Nephron (organoid): ENCODE measurements around the gene MAP4K4.

Experiments used
- H3K27ac Mint-ChIP-seq, 3 experiments: 2 replicates each; pipeline ENCODE4 v1.8.0; 2020; ENCODE audit warnings: mixed read lengths in 3 of 3, mild to moderate bottlenecking in 2 of 3, moderate library complexity in 1 of 3
- H3K27me3 Mint-ChIP-seq: 2 replicates; pipeline ENCODE4 v1.8.0; 2021; ENCODE audit warnings: low read depth, mild to moderate bottlenecking, moderate library complexity, mixed read lengths
- H3K36me3 Mint-ChIP-seq: 2 replicates; pipeline ENCODE4 v1.8.0; 2020; ENCODE audit warnings: low read depth, mixed read lengths
- H3K4me1 Mint-ChIP-seq: 2 replicates; pipeline ENCODE4 v1.8.0; 2020; ENCODE audit warnings: mixed read lengths
- H3K4me3 Mint-ChIP-seq, 3 experiments: 2 replicates each; pipeline ENCODE4 v1.8.0; 2020; ENCODE audit warnings: mild to moderate bottlenecking in 3 of 3, mixed read lengths in 3 of 3, moderate library complexity in 2 of 3
- H3K9me3 Mint-ChIP-seq: 2 replicates; pipeline ENCODE4 v1.8.0; 2020; ENCODE audit warnings: mixed read lengths
- TF ChIP-seq, protein P1 (sequence below), 3 experiments: fragments of 200-600 bp; sonication (generic); IDR thresholded peaks; one replicate each; pipeline ENCODE4 v1.5.0; 2021; ENCODE audit warnings: antibody characterized with exemption in 3 of 3; ENCODE audit not compliant: unreplicated experiment in 3 of 3

MAP4K4 gene

DNA sequence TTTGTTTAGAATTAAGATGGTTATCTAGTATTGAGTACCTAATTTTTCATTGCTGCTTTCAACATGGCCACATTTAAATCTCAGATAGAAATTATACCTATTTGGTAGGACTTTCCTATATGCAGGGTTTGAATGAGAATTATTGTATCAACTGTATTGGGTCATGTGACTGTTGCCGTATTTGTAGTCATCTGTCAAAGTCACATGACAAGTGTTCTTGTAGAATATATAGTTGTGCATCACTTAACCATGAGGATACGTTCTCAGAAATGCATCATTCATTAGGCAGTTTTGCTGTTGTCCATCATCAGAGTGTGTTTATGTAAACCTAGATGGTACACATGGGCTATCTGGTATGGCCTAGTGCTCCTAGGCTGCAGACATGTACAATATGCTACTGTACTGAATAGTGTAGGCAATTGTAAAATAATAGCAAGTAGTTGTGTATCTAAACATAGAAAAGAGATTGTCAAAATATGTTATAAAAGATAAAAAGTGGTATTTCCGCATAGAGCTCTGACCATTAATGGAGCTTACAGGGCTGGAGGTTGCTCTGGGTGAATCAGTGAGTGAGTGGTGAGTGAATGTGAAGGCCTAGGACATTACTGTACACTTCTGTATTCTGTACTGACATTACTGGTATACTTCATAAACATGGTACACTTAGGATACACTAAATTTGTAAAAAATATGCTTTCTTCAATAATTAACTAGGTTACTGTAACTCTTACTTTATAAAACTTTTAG is 123.7 kb downstream of the MAP4K4 start:
- no peak overlapping the region for H3K4me3 Mint-ChIP-seq
- no peaks in the 10 kb centered on the region for H3K9me3 Mint-ChIP-seq
- H3K27ac Mint-ChIP-seq: no peak overlapping the region
- peaks cover 4% of the 10 kb centered on the region for H3K36me3 Mint-ChIP-seq
- peaks cover 59% of the 10 kb centered on the region for H3K4me1 Mint-ChIP-seq
- TF ChIP-seq, protein P1, sequence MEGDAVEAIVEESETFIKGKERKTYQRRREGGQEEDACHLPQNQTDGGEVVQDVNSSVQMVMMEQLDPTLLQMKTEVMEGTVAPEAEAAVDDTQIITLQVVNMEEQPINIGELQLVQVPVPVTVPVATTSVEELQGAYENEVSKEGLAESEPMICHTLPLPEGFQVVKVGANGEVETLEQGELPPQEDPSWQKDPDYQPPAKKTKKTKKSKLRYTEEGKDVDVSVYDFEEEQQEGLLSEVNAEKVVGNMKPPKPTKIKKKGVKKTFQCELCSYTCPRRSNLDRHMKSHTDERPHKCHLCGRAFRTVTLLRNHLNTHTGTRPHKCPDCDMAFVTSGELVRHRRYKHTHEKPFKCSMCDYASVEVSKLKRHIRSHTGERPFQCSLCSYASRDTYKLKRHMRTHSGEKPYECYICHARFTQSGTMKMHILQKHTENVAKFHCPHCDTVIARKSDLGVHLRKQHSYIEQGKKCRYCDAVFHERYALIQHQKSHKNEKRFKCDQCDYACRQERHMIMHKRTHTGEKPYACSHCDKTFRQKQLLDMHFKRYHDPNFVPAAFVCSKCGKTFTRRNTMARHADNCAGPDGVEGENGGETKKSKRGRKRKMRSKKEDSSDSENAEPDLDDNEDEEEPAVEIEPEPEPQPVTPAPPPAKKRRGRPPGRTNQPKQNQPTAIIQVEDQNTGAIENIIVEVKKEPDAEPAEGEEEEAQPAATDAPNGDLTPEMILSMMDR (IDR thresholded peaks at IDR 0.05; ENCODE audit: unreplicated experiment in 3 of 3): no peak
- H3K27me3 Mint-ChIP-seq: no peaks in the 10 kb centered on the region

DNA sequence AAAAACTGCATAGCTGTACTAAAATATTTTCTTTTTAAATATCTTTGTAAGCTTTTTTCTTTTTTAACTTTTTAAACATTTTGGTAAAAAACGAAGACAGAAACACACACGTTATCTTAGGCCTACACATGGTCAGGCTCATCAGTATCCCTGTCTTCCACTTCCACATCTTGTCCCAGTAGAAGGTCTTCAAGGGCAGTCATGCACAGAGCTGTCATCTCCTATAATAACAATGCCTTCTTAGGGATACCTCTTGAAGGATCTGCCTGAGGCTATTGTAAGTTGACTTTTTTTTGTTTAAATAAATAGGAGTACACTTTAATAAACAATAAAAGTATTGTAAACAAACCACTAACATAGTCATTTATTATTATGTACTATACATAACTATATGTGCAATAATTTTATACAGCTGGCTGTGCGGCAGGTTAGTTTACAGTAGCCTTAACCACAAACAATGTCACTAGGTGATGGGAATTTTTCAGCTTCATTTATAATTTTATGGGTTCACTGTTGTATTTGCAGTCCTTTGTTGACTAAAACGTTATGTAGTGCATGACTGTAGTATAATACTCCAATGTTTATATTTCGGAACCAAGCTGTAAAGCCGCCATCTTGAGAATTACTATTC is 124.4 kb downstream of the MAP4K4 start:
- H3K4me1 Mint-ChIP-seq: peaks cover 56% of the 10 kb centered on the region
- no peak overlapping the region for H3K4me3 Mint-ChIP-seq
- H3K36me3 Mint-ChIP-seq: peaks cover 8% of the 10 kb centered on the region
- H3K9me3 Mint-ChIP-seq: no peaks in the 10 kb centered on the region
- H3K27me3 Mint-ChIP-seq: no peaks in the 10 kb centered on the region
- no peak overlapping the region for H3K27ac Mint-ChIP-seq
- TF ChIP-seq, protein P1 (IDR thresholded peaks at IDR 0.05; ENCODE audit: unreplicated experiment in 3 of 3): no peak

DNA sequence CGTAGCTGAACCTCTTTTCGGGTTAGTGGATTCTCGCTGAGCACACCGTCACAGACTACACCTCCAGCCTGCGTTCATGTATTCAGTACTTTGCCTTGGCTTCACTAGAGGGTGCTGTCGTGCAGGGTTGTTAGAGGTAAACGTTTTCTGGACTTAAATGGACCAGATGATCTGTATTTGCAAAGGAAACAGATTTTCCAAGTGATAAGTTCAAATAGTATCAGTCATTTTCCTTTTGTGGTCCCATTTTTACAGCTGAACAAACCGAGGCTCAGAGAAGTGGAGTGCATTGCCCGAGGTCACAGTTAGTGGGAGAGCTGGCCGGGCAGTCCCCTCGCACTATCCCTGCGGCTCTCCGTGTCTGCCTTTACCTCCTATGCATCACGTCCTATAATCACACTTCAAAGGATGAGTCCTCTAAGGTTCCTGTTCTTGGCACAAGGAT is 125.9 kb downstream of the MAP4K4 start:
- no peaks in the 10 kb centered on the region for H3K27me3 Mint-ChIP-seq
- H3K9me3 Mint-ChIP-seq: no peaks in the 10 kb centered on the region
- H3K27ac Mint-ChIP-seq: no peak overlapping the region
- peaks cover 56% of the 10 kb centered on the region for H3K4me1 Mint-ChIP-seq
- no peak overlapping the region for H3K4me3 Mint-ChIP-seq
- peaks cover 15% of the 10 kb centered on the region for H3K36me3 Mint-ChIP-seq
- TF ChIP-seq, protein P1 (IDR thresholded peaks at IDR 0.05; ENCODE audit: unreplicated experiment in 3 of 3): peak; percentile 36 to 51 (median 46)

DNA sequence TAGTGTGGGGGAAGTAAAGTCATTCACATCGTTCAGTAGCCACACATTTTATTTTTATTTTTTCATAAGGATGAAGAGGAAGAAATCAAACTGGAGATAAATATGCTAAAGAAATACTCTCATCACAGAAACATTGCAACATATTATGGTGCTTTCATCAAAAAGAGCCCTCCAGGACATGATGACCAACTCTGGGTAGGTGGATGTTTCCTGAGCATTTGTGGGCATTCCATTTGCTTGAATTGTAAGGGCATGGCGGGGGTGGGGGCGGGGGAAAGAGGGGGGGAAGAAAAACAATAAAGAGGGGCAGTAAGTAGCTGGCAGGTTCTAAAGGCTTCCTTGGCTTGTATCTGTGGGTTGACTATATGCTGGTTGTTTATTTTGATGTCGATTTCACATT is 126.4 kb downstream of the MAP4K4 start:
- Mint-ChIP-seq H3K9me3 (no peaks in the 10 kb centered on the region), H3K27ac (no peak overlapping the region), H3K4me3 (no peak overlapping the region), H3K27me3 (no peaks in the 10 kb centered on the region), H3K4me1 (peaks cover 56% of the 10 kb centered on the region), H3K36me3 (peaks cover 15% of the 10 kb centered on the region)
- TF ChIP-seq, protein P1 (IDR thresholded peaks at IDR 0.05; ENCODE audit: unreplicated experiment in 3 of 3): no peak

DNA sequence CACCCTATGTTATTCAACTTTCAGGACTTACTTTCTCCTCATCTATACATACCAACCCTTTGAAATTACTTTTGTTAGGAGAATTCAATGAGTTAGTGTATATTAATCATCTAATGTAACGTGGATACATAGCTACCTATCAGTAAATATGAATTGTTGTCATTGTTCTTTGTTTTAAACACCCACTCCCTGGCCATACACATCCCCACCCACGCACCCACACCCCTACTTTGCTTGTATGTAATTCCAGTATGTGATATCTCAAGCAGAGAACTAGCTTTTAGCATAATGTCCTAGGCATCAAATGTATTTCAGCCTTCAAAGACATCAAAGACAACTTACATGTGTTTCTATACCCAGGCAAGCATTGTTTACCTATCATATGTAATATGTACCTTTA is 129.2 kb downstream of the MAP4K4 start:
- Mint-ChIP-seq H3K36me3 (peaks cover 40% of the 10 kb centered on the region), H3K4me1 (peaks cover 59% of the 10 kb centered on the region), H3K4me3 (no peak overlapping the region), H3K27me3 (no peaks in the 10 kb centered on the region), H3K27ac (peak overlapping the region in 1 of 3 experiments; percentile 42), H3K9me3 (no peaks in the 10 kb centered on the region)
- TF ChIP-seq, protein P1 (IDR thresholded peaks at IDR 0.05; ENCODE audit: unreplicated experiment in 3 of 3): no peak
